ENCODE results near the gene TEPSIN.

Gene TEPSIN

GRCh38 chr17:81260171-81260570 lies 21.3 kb upstream of the TEPSIN start:
- Histone ChIP-seq H3K4me3 (replicated peaks; ENCODE audit: insufficient read depth, low read length) (no peak overlapping the region), H3K27me3 (ENCODE audit: insufficient read depth, poor library complexity, severe bottlenecking) (no peaks in the 10 kb centered on the region), H3K27ac (replicated peaks) (no peak overlapping the region)
- DNase-seq (ENCODE audit: low read depth in 1 of 2, low spot score in 1 of 2) = no peak
- no peak for TF ChIP-seq GABPA (IDR thresholded peaks at IDR 0.05; ENCODE audit: low read depth)
- TF ChIP-seq SPI1 (IDR thresholded peaks at IDR 0.05; ENCODE audit: borderline replicate concordance, low read depth) = no peak
- TF ChIP-seq, protein P1, sequence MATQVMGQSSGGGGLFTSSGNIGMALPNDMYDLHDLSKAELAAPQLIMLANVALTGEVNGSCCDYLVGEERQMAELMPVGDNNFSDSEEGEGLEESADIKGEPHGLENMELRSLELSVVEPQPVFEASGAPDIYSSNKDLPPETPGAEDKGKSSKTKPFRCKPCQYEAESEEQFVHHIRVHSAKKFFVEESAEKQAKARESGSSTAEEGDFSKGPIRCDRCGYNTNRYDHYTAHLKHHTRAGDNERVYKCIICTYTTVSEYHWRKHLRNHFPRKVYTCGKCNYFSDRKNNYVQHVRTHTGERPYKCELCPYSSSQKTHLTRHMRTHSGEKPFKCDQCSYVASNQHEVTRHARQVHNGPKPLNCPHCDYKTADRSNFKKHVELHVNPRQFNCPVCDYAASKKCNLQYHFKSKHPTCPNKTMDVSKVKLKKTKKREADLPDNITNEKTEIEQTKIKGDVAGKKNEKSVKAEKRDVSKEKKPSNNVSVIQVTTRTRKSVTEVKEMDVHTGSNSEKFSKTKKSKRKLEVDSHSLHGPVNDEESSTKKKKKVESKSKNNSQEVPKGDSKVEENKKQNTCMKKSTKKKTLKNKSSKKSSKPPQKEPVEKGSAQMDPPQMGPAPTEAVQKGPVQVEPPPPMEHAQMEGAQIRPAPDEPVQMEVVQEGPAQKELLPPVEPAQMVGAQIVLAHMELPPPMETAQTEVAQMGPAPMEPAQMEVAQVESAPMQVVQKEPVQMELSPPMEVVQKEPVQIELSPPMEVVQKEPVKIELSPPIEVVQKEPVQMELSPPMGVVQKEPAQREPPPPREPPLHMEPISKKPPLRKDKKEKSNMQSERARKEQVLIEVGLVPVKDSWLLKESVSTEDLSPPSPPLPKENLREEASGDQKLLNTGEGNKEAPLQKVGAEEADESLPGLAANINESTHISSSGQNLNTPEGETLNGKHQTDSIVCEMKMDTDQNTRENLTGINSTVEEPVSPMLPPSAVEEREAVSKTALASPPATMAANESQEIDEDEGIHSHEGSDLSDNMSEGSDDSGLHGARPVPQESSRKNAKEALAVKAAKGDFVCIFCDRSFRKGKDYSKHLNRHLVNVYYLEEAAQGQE (IDR thresholded peaks at IDR 0.05; ENCODE audit: insufficient replicate concordance, low read depth) = no peak
- TF ChIP-seq POLR2AphosphoS5 (IDR thresholded peaks at IDR 0.05; ENCODE audit: low read depth) = no peak
- TF ChIP-seq, protein P2, sequence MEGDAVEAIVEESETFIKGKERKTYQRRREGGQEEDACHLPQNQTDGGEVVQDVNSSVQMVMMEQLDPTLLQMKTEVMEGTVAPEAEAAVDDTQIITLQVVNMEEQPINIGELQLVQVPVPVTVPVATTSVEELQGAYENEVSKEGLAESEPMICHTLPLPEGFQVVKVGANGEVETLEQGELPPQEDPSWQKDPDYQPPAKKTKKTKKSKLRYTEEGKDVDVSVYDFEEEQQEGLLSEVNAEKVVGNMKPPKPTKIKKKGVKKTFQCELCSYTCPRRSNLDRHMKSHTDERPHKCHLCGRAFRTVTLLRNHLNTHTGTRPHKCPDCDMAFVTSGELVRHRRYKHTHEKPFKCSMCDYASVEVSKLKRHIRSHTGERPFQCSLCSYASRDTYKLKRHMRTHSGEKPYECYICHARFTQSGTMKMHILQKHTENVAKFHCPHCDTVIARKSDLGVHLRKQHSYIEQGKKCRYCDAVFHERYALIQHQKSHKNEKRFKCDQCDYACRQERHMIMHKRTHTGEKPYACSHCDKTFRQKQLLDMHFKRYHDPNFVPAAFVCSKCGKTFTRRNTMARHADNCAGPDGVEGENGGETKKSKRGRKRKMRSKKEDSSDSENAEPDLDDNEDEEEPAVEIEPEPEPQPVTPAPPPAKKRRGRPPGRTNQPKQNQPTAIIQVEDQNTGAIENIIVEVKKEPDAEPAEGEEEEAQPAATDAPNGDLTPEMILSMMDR (IDR thresholded peaks at IDR 0.05; ENCODE audit: insufficient read depth, low read length) = no peak

DNA sequence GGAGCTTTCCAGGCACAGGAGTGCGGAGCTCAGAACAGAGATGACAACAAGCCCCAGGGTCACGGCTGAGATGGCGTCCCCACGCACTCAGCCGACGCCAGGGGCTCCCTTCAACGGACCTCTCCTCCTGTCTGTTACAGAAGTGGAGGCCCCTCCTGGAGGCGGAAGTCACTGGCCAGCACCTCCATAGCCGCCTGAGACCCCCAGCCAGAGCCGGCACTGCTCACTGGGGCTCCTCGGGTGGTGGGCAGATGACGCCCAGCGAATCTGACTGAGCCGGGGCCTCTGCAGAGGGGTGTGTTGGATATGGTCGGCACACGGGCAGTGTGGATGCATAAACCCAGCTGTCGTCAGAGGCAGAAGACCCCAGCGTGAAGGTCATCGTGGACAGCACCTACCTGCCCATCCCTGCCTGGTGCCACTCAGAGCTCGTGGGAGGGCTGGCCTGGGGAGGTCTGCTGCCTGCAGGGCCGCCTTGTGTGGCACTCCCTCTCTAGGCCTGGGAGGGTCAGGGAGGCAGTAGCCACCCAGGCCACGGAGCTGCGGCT lies 20.3 kb upstream of the TEPSIN start:
- H3K27ac ChIP-seq (replicated peaks) = no peak overlapping the region
- TF ChIP-seq SPI1 (IDR thresholded peaks at IDR 0.05; ENCODE audit: borderline replicate concordance, low read depth) = no peak
- TF ChIP-seq, protein P2 (IDR thresholded peaks at IDR 0.05; ENCODE audit: insufficient read depth, low read length) = no peak
- TF ChIP-seq, protein P1 (IDR thresholded peaks at IDR 0.05; ENCODE audit: insufficient replicate concordance, low read depth) = no peak
- TF ChIP-seq GABPA (IDR thresholded peaks at IDR 0.05; ENCODE audit: low read depth) = no peak
- TF ChIP-seq POLR2AphosphoS5 (IDR thresholded peaks at IDR 0.05; ENCODE audit: low read depth) = no peak
- H3K4me3 ChIP-seq (replicated peaks; ENCODE audit: insufficient read depth, low read length) = no peak overlapping the region

DNA sequence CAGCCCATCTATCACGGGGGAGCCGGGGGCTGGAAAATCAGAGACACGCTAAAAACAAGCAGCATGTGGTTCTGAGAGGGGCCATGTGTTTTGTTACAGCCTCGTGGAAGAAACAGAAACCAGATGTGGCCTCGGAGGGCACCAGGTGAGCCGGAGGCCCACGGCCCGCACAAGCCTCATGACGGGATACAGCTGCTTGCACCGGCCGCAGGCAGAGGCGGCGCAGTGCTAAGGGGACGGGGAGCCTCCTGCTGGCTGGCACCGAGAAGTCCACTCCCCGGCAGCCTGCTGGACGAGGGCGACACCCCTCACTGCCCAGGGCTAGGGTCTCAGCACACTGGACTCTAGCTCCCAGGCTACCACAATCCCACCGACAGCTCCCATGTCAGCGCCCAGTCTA lies 19.4 kb upstream of the TEPSIN start:
- Histone ChIP-seq H3K27ac (replicated peaks) (no peak overlapping the region), H3K27me3 (ENCODE audit: insufficient read depth, poor library complexity, severe bottlenecking) (no peaks in the 10 kb centered on the region), H3K4me3 (replicated peaks; ENCODE audit: insufficient read depth, low read length) (no peak overlapping the region)
- TF ChIP-seq, protein P2 (IDR thresholded peaks at IDR 0.05; ENCODE audit: insufficient read depth, low read length) = no peak
- TF ChIP-seq POLR2AphosphoS5 (IDR thresholded peaks at IDR 0.05; ENCODE audit: low read depth) = no peak
- no peak for DNase-seq (ENCODE audit: low read depth in 1 of 2, low spot score in 1 of 2)

More for the DNA sequence above, 20.3 kb upstream of the TEPSIN start:
- no peaks in the 10 kb centered on the region for H3K27me3 ChIP-seq (ENCODE audit: insufficient read depth, poor library complexity, severe bottlenecking)
- DNase-seq (ENCODE audit: low read depth in 1 of 2, low spot score in 1 of 2) = no peak

DNA sequence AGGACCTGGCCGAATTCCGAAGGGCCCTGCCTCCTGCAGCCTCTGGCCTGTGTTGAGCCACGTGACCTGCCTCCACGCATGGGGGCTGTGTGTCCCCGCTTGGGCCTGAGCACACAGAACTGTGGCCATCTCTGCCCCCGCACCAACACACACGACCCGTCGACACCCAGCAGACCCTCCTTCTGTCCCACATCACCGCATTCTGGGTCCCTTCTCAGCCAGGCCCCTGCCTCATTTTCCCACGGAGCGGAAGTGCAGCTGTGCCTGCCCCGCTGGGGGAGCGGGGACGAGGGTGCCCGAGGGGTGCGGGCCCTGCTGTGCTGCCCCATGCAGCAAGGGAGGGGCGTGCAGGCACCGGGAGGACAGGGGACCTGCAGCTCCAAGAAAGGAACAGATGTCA lies 18.7 kb upstream of the TEPSIN start:
- DNase-seq (ENCODE audit: low read depth in 1 of 2, low spot score in 1 of 2) = no peak
- Histone ChIP-seq H3K27ac (replicated peaks) (no peak overlapping the region), H3K4me3 (replicated peaks; ENCODE audit: insufficient read depth, low read length) (no peak overlapping the region), H3K27me3 (ENCODE audit: insufficient read depth, poor library complexity, severe bottlenecking) (no peaks in the 10 kb centered on the region)
- TF ChIP-seq, protein P1 (IDR thresholded peaks at IDR 0.05; ENCODE audit: insufficient replicate concordance, low read depth) = no peak
- TF ChIP-seq POLR2AphosphoS5 (IDR thresholded peaks at IDR 0.05; ENCODE audit: low read depth) (no peak), SPI1 (IDR thresholded peaks at IDR 0.05; ENCODE audit: borderline replicate concordance, low read depth) (no peak), GABPA (IDR thresholded peaks at IDR 0.05; ENCODE audit: low read depth) (no peak)
- TF ChIP-seq, protein P2 (IDR thresholded peaks at IDR 0.05; ENCODE audit: insufficient read depth, low read length) = no peak
